ENCODE measurements around the gene PEX14.

Gene PEX14

DNA sequence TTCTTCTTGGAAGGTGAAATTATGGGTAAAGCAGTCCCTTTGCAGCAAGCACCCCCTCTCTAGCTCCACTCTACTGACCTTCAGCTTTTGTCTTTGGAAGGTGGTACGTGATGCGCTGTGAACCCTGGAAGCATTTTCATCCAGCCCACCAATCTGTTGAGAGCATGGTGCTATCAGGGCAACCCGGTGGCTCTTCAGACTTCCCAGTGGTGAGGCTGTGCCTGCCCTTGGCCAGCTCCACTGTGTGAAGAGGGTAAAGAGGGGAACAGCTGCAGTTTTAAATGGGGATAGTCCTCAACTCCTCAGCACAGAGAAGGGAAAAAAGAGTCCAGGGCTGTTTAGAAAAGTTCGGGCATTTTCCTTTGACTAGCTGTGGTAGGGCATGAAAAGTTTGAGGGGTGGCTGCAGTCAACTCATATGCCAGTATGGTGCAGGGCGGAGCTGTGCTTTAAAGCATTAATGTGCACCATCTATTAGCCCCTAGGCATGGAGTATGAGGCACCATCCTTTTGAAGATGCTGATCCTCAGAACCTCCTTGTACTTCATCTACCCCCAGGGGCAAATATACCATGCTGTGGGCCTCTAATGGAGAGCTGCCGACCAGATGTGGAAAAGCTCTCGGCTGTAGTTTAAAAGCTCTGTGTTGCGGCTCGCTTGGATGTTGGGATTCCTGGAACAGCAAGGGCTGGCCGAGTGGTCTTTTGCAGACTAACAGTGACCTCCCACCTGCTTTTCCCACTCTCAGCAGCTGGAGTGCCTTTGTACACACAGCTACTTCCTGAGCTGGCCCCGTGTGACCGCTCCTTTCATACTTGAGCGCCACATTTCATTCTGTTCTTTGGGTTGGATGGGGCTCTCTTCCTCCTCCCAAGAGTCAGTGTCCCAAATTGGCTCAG lies 123.0 kb downstream of the PEX14 start:
- DNase-seq (ENCODE audit: low spot score) = no peak

DNA sequence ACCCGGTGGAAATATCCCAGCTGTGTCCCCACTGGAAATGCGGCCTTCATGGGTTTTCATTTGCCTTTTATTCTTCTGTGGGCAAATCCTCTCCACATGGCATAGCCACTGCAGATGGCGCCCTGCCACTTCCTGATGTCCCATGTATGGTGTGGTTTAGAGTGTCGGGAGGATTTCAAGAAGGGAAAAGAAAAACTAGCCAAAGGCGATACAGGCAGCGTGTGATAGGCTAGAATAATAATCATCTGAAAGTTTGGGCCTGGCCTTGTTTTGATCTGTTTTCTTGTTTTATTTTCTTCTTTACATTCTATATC lies 123.6 kb downstream of the PEX14 start:
- peak; percentile 27 for DNase-seq (ENCODE audit: low spot score)

DNA sequence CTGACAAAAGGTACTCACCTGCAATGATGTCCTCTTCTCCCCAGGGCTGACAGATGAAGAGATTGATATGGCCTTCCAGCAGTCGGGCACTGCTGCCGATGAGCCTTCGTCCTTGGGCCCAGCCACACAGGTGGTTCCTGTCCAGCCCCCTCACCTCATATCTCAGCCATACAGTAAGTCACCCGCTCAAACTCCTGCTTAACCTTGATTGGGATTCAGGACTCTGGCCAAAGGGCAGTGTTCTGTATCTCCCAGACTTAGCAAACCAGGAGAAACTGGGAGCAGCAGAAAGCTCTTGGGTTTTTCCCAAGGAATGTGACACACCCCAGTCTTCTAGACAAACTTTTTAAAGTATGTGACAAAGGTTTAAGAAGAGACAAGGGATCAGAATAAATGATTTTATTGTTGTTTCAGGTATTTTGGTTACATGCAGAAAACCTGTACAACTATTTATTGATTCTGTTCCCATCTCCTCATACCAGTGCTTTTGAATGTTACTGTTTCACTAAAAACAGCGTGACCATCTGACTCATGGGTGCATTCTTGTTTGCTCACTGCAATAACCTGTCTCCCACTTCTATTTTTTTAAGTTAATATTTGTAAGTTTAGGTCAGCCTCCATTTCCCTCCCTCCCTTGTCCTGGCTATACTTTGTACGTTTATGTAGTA lies 124.6 kb downstream of the PEX14 start:
- DNase-seq (ENCODE audit: low spot score) = peak; percentile 94

DNA sequence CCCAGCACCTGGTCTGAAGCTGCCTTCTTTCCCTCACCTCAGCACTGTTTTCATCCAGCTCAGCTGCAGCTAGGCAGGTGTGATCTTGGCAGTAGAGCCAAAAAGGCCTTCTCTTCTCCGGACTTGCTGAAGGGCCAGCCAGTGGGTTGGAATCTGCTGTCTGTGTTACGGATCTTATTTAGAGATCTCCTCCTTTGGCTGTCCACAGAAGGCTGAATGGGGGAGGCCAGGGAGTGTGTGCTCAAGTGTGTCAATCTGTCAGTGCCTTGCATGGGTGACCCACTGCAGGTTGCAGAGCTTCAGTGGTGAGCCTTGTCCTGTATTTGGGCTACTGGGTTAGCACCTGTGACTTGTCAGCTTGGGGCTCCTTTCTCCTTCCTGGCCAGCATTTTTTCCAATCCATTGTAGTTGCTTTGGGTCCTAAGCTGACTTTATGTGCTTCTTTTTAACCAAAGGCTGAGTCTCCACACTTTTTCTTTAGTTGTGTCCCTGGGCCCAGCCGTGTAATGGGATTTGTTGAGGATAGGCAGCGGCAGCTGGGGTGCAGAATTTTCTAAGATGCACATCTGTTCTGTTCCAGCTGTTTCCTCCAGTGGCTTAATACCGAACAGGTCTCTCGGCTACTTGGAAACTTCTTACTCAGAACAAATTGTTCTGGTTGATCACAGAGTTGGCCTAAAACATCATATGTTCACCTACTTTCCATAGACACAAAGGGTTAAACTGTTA lies 126.8 kb downstream of the PEX14 start:
- DNase-seq (ENCODE audit: low spot score) = peak; percentile 47

DNA sequence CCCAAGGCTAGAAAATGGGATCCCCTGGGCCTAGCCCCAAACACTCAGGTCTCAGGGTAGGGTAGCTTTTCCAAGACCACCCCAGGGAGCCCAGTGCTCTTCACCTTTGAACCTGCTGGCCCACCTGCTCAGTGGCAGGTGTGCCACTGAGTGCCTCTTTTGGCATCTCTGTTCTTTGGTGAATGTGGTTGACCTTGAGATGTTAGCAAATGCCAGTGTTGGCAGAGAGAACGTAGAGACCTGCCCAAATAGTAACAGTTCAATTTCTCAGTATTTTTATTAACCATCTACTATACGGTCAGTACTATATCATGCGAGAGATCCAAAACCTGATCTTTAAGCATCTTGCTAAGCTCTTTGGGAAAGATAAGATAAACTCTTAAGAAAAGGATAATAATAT lies 128.2 kb downstream of the PEX14 start:
- DNase-seq (ENCODE audit: low spot score) = no peak

DNA sequence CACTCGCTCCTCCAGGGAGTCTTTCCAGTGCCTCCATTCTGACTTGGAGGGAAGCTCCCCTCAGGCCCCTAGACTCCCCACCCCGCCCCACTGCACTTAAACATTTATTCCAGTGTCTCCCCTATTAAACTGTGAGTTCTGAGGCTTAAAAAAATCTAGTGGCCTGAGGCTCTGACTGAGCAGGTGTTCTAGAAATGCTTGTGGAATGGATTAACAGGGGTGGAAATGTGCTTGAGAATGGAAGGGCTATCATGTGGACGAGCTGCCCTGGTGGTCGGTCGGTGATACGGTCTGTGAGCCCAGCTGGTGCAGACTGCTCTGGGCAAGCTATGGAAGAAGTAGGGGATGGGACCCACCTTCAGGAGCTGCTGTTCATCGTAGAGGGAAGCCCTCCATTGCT lies 130.2 kb downstream of the PEX14 start:
- DNase-seq (ENCODE audit: low spot score) = no peak

DNA sequence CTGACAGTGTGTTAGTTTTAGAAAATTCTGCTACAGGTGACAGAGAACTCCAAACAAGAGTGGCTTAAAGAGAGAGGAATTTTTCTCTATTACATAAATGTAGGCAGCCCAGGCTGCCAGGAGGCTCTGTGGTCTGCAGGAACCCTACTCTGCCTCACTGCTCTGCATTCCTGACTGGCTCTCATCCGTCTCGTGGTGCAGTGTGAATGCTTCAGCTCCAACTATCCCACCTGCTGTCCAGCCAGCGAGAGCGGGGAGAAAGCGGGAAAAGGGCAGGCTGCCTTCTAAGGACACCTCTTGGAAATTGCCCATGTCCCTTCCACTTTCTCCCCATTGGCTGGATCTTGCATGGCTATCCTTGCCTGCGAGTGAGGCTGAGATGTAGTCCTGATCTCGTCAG lies 131.3 kb downstream of the PEX14 start:
- DNase-seq (ENCODE audit: low spot score) = peak; percentile 84

DNA sequence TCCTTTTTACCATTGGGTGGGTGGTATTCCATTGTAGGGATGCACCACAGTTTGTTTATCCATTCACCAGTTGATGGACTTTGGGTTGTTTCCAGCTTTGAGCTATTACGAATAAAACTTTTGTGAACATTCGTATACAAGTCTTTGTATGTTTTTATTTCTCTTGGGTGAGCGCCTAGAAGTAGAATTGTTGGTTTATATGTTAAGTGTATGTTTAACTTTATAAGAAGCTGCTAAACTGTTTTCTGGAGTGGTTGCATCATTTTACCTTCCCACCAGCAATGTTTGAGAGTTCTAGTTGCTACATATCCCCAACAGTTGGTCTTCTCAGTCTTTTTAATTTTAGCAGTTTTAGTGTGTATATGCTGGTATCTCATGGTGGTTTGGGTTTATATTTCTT lies 132.5 kb downstream of the PEX14 start:
- DNase-seq (ENCODE audit: low spot score) = no peak

DNA sequence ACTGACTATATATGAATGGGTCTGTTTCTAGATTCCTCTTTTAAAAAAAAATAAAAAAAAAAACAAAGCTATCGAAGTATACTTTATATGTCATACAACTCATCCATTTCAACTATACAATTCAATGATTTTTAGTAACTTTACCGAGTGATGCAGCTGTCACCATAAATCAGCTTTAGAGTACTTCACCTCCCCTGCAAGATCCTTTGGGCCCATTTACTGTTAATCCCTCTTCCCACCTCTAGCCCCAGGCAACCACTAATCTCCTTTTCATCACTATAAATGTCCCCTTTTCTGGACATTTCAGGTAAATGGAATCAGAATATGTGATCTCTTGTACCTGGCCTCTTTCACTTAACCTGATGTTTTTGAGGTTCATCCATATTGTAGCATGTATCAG lies 133.9 kb downstream of the PEX14 start:
- no peak for DNase-seq (ENCODE audit: low spot score)

DNA sequence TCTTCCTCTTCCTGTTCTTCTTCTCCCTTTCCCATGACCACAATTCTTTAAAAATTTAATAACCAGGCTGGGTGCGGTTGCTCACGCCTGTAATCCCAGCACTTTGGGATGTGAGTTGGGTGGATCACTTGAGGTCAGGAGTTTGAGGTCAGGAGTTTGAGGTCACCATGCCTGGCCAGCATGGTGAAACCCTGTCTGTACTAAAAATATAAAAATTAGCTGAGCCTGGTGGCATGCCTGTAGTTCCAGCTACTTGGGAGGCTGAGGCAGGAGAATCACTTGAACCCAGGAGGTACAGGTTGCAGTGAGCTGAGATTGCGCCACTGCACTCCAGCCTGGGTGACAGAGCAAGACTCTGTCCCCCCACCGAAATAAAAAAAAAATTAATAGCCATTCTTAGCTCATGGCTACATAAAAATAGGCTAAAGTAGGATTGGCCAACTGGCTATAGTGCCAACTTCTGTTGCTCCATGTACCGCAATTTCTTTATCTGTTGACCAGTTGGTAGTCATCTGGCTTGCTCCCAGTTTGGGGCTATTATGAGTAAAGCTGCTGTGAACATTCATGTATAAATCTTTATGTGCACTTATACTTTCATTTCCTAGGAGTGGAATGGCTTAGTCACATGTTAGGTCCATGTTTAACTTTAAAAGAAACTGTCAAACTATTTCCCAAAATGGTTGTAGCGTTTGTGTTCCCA lies 136.3 kb downstream of the PEX14 start:
- no peak for DNase-seq (ENCODE audit: low spot score)

DNA sequence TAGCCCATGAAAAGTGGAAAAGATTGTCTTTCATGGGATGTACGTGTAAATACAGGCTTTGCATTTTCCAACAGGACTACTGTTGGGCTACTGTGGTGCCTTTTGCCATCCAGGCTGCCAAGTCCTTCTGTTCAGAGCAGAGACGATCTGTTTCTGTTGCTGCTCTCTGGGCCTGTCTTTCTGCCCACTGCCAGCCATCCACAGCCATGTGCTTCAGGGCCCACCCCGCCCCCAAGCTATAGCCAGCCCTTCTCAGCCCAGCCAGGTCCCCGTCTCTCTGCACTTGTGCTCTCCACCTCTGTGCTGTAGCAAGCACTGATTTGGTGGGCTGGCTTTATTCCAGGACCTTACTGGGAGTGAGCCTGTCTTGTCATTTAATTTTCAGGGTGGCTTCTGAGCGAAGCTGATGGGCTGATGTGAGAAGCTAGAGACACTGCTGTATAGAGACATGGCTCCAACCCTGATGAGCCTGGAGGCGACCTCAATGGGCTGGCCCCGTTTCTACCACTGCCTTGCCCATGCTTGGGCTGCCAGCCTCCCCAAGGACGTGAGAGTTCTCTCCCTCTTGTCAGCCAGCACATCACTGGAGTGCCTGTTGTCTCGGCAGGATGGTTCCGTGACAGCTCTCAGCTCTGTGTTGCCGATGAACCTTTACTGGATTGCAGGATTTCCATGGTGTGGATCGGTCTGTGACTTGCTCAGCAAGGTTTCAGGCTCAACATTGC lies 137.8 kb downstream of the PEX14 start:
- no peak for DNase-seq (ENCODE audit: low spot score)

DNA sequence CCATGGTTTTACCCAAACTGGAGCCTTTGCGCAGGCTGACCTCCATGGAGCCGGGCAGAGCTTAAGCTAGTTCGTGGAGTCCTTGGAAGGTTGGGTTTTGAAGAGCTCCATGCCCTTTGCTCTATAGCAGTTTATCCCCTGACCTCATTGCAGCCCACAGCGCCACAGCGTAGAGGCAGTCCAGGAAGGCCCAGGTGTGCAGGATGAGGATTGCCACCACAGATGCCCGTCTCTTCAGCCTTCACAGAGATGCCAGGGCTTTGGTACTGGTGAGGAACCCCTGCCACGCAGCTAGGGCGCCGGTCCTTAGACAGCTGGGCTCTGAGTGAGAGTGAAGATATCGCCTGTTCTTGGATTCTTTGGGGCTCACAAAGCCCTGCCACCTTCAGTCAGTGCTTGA lies 138.6 kb downstream of the PEX14 start:
- DNase-seq (ENCODE audit: low spot score) = no peak

DNA sequence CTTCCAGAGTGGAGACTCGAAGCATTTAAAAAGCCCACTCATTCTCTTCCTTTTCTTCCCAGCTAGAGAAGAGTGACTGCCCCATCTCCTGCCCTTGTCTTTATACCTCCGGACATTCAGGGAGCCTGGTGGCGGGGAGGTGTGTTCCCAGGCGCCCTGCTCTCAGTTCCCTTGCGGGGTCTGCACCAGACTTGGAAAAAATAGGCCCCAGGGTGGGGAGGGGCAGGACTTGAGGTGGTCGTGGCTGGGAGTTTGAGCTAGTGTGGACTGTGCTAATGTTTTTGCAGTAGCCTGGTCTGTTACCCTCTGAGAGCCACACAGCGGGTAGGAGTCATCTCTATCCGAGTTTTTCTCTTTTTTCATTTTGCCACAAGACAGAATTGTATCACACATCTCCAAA lies 139.1 kb downstream of the PEX14 start:
- no peak for DNase-seq (ENCODE audit: low spot score)

DNA sequence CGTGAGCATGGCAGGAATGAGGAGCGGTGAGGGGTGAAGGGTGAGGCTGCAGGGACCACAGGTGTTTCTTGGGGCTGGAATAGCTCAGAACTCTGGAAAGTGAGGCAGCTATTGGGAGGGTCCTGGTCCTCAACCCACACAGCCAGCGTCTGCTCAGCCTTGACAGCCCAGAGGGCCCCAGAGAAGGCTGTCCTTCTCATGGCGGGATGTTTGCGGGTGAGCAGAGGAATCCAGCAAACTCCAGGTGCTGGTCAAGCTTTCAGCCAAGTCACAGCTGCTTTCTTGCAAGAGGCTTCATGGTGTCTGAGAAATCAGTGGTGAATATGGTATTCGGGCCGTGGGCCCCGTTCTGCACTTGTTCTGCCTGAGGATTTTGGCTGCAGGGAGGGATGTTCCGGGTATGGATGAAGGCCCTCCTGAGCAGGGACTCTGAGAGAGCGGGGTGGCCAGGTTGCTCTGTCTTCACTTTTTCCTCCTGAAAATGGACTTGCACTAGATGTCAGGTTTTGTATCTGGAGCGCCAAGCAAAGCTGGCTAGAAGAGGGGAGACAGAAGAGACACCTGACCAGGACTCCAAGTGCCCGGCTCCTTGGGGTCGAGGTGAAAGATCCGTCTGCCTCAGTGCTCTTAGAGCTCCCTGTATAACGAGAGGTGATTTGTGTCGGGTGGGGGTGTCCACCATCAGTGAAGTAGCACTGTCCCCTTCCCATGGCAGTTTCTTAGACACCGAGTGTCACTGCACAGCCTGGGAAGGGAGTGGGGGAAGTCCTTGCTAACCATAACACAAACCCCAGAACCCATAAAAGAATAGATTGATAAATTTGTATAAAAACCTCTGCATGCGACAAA lies 139.9 kb downstream of the PEX14 start:
- no peak for DNase-seq (ENCODE audit: low spot score)

DNA sequence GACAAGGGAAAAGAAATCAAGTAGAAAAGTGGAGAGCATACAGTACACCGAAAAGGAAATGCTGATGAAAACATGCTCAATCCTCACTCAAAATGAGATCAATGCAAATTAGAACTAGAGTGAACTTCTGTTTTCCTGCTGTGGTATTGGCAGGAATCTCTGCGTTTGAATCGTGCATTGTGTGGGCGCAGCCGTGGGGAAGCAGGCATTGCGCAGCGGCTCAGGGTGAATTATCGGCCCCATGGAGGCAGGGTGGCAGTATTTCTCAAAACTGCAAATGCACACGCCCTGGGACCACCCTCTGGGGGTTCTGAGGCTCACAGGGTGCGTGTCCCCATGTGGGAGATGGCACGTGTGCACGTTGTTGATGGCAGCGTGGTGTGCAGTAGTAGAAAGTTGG lies 140.6 kb downstream of the PEX14 start:
- no peak for DNase-seq (ENCODE audit: low spot score)

DNA sequence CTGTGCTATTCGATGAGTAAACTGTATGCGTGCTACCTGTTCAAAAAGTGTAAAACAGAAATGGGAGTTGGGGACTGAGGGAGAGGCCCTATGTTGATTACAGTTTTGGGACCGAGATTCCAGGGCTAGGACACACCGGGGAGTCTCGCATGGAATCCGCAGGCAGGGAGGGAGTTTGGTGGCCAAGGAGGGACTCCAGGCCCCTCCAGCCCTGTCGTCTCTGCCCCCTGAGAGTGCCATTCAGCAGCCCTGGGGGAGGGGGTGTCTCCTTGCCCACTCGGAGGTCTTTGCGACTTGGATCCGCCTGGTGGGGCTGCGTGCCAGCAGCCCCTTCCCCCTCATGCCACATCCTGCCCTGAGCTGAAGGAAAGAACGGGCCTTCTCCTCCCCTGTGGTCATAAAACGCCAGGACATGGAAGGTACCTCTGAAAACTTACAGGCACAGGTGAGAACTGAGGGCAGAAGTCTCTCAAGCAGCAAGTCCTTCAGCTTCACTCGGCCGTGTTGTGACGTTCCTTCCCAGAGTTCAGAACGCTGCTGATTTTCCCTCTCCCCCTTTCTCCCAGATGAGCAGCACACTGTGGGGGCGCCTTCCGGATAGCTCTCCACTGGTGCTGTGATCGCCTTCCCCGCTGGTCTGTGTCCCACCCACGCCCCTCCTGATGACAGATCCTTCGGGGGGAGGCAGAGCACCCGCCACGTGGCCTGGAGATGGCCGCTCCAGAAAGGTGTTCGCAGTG lies 141.4 kb downstream of the PEX14 start:
- DNase-seq (ENCODE audit: low spot score) = no peak

DNA sequence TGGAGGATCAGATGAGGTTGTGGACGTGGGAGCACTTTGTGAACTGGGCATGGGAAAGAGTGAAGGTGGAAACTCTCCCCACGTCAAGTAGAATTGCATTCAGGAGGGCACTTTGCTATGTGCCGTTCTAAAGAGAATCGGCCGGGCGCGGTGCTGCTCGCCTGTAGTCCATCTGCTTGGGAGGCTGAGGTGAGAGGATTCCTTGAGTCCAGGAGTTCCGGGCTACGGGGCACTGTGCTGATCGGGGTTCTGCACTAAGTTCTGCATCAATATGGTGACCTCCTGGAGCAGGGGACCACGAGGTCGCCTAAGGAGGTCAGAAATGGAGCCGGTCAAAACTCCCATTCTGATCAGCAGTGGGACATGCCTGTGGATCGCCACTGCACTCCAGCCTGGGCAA lies 141.9 kb downstream of the PEX14 start:
- no peak for DNase-seq (ENCODE audit: low spot score)

DNA sequence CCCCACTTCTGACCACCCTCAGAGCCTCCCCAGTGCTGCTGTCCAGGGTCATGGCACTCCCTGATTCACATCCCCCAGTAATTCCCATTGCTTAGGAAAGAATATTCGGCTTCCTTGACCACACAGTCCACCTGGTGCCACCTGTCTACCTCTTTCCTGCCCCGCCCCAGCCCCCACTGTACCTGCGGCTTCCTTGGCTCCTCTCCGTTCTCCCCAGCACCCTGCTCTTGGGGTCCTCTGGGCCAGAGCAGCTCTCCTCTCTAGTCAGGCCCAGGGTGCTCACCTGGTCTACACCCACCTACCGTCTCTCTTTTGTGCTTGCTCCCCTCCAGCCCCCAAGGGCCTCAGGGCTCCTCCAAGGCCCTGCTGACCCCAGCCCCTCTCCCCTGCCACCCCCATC lies 142.6 kb downstream of the PEX14 start:
- no peak for DNase-seq (ENCODE audit: low spot score)

DNA sequence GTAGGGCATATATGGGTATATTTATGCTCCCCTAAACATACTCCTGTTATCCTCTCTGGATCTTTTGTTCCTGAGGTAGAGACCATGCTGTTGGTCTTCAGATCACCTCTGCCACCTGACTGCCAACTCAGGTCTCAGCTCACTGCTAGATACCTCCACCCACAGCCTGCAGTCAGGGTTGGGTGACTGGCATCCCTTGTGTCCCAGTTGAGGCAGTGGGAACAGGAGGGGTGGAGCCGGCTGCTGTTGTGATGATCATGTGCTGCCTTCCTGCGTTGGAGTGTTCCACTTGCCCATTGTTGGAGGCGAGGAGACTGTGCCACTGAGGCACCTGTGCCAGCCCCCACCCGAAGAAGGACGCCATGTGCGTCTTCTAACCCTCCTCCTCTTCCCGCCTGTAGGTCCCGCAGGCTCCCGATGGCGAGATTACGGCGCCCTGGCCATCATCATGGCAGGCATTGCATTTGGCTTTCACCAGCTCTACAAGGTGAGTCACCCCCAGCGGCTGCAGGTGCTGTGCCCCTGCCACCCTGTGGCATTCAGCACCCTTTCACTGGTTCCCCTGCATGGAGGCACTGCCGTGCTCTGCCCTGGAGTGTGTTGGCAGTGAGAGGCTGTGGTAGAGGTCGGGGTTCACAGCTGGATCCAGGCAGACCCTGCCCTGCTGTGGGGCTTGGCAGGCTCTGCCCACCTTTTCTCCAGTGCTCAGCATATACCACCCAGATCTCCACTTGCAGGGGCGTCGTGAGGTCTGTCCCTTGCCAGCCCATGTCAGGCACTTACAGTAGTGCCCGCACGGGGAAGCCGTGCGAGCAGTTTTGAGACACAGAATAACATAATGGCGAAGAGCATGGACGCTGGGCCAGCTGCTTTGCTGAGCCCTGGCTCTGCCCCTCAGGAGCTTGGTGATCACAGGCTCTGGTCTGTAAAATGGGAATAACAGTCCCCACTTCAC lies 143.5 kb downstream of the PEX14 start:
- DNase-seq (ENCODE audit: low spot score) = no peak

All from kidney tubule cell (primary cell).